Thoracic aorta (tissue), 2 donors: ENCODE measurements around the gene MLXIP. TPM values are rescaled to one million over a fixed set of nuclear protein-coding genes. Genes with fewer than 3 reads are reported as not detected.

Experiments used
- ATAC-seq: fragments of 150-250 bp; one replicate; pipeline ENCODE4 v1.8.0; 2017; ENCODE audit warnings: low read depth; ENCODE audit not compliant: insufficient number of reproducible peaks, low FRiP score
- DNase-seq: peaks from one replicate; pipeline ENCODE4 v3.0.0-alpha.2; 2020; ENCODE audit warnings: low spot score
- H3K27ac ChIP-seq, 2 donors: fragments of 200-600 bp; sonication (generic); 1 replicate in 1 of 2; 2 replicates in 1 of 2; pipeline ENCODE4 v1.5.1; 2016; ENCODE audit warnings: mild to moderate bottlenecking in 2 of 2, moderate library complexity in 2 of 2
- H3K27me3 ChIP-seq: fragments of 200-600 bp; sonication (generic); replicated peaks from 2 replicates; pipeline ENCODE4 v1.6.0; 2016; ENCODE audit warnings: mild to moderate bottlenecking; ENCODE audit not compliant: insufficient read depth
- H3K36me3 ChIP-seq: fragments of 200-600 bp; sonication (generic); one replicate; pipeline ENCODE4 v1.5.1; 2016
- H3K4me1 ChIP-seq, 2 donors: fragments of 200-600 bp; sonication (generic); 1 replicate in 1 of 2; 2 replicates in 1 of 2; pipeline versions ENCODE4 v1.5.1 to v1.6.0; 2016; ENCODE audit warnings: low read depth in 2 of 2, mild to moderate bottlenecking in 1 of 2; ENCODE audit not compliant: control insufficient read depth in 1 of 2
- H3K4me3 ChIP-seq: fragments of 200-600 bp; sonication (generic); 2 replicates; pipeline ENCODE4 v1.5.1; 2016; ENCODE audit warnings: mild to moderate bottlenecking
- H3K9me3 ChIP-seq: fragments of 200-600 bp; sonication (generic); 2 replicates; pipeline ENCODE4 v1.5.1; 2016
- CTCF ChIP-seq: fragments of 200-600 bp; sonication (generic); IDR thresholded peaks from one replicate; pipeline ENCODE4 v1.5.1; 2019; ENCODE audit warnings: antibody characterized with exemption
- total RNA-seq, 2 donors: library from RNA; depleted of rRNA; stranded (reverse); fragments of >200 nt; gene quantifications; one replicate each; pipeline versions ENCODE4 v1.1.0 to v1.2.3, GENCODE V29; 2016

Gene MLXIP
- total RNA-seq, 2 donors from 2014 or later, result 35.5 to 50.3 TPM

DNA sequence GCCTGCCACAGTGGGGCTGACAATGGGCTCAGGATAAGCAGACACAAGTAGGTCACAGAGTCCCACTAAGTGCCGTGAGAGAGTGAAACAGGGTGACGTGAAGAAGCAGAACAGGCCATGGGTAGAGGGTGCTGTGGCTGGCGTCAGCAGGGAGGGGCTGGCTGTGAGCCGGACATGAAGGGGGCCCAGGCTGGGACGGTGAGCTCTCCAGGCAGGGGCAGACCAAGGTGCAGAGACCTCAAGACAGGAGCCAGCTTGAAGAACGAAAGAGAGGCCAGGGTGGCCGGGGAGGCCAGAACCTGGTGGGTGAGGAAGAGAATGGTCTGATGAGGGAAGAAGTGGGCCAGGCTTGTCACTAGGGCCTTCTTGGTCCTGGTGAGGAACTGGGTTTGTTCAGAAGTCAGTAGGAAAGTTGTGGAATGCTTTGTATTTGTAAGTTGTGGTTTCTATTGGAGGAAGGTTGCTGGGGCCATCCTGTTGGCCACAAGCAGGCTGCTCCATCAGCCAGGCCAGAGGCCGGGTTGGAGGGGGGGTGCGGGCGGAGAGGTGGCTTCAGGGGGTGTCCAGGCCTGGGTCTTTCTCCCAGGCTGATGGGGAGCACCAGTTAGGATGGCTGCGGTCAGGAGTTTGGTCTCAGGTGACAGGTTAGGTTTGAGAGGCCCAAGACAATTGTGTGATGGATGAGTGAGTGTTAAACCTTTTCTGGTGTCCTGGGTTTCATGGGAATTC lies 21.4 kb upstream of the MLXIP start:
- Histone ChIP-seq H3K36me3 (peaks cover 31% of the 10 kb centered on the region), H3K4me3 (no peak overlapping the region), H3K27ac (no peak overlapping the region), H3K4me1 (peaks cover under 1 to 10% of the 10 kb centered on the region in 2 donors), H3K27me3 (no peaks in the 10 kb centered on the region), H3K9me3 (no peaks in the 10 kb centered on the region)
- ATAC-seq (no peak), DNase-seq (no peak)
- no peak for TF ChIP-seq CTCF

DNA sequence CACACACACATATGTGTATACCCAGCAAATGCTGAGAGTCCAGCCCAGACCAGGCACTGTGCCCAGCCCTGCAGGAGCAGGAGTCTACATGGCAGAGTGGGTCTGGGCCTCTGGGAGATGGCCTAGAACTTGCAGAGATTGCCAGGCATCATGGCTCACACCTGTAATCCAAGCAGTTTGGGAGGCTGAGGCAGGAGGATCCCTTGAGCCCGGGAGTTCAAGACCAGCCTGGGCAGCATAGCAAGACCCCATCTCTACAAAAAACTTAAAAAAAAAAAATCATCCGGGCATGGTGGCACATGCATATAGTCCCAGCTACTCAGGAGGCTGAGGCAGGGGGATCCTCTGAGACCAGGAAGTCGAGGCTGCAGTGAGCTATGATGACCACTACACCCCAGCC lies 20.8 kb upstream of the MLXIP start:
- ATAC-seq, result no peak
- Histone ChIP-seq H3K36me3 (peaks cover 31% of the 10 kb centered on the region), H3K4me1 (peaks cover 6 to 13% of the 10 kb centered on the region in 2 donors), H3K4me3 (no peak overlapping the region), H3K27ac (no peak overlapping the region), H3K27me3 (no peaks in the 10 kb centered on the region), H3K9me3 (no peaks in the 10 kb centered on the region)
- no peak for TF ChIP-seq CTCF
- no peak for DNase-seq

DNA sequence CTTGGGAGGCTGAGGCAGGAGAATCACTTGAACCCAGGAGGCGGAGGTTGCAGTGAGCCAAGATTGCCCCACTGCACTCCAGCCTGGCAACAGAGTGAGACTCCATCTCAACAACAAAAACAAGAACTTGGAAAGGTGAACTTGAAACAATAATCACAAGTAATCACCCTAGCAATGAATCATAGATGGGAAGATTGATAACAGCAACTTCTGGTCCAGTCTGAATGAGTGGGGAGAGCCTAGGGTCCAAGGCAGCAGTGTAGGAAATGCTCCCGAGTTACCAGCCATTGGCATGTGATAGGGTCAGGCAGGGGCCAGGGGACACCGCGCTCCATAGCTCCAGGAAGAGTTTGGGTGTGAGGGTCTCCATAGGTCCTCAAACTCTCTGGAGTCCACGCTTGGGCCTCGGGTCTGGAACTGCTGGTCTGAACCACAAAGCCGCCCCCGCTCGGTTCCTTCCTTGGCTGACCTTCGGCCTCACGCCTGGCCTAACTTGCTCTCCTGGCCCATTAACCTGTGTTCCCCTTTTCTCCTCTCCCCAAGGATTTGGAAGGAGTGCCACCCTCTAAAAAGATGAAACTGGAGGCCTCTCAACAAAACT lies 19.9 kb upstream of the MLXIP start:
- no peak for TF ChIP-seq CTCF
- DNase-seq (no peak), ATAC-seq (no peak)
- no peaks in the 10 kb centered on the region for H3K27me3 ChIP-seq
- no peak overlapping the region for H3K4me3 ChIP-seq
- peaks cover 31% of the 10 kb centered on the region for H3K36me3 ChIP-seq
- peaks cover 13 to 20% of the 10 kb centered on the region in 2 donors for H3K4me1 ChIP-seq
- no peaks in the 10 kb centered on the region for H3K9me3 ChIP-seq
- no peak overlapping the region for H3K27ac ChIP-seq

DNA sequence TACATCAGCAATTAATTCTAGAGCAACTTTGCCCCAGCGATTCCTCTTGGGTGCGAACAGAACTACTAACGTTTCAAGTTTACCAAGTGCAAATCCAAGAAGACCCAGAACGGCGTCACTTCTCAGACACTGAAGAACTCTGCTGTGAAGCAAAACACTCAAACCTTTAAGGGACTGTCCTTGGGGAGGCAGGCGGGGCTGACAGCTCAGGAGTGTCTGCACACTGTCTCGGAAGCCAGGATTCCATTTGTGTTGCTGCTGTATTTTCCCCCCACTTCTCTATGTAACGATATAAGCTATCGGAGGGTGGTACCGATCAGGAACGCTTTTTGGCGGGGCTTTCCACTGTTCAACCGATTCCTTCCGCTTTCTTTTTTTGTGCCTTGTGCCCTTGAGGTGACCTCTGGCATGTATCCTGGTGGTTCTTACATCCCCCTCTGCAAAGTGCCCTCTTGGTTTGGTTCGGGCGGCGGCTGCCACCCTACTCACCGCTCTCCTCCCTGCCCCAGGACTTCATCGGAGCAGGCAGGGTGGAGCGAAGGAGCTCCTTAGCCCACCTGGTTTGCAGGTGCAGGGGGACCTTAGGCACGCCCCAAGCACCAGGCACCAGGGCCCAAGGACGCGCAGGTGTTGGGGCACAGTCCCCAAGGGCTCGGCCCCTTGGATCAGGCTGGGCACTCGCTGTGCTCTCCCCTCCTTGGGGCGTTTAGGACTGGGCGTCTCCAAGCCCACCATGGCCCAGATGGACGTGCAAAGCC lies 19.2 kb upstream of the MLXIP start:
- H3K36me3 ChIP-seq, result peaks cover 31% of the 10 kb centered on the region
- ATAC-seq, result no peak
- H3K4me3 ChIP-seq, result no peak overlapping the region
- H3K27me3 ChIP-seq, result no peaks in the 10 kb centered on the region
- no peak overlapping the region for H3K27ac ChIP-seq
- H3K9me3 ChIP-seq, result no peaks in the 10 kb centered on the region
- no peak for TF ChIP-seq CTCF
- H3K4me1 ChIP-seq, result peaks cover 15 to 27% of the 10 kb centered on the region in 2 donors
- no peak for DNase-seq

- H3K36me3 ChIP-seq, result peaks cover 29% of the 10 kb centered on the region
- DNase-seq (no peak), ATAC-seq (no peak)
- peaks cover 15 to 31% of the 10 kb centered on the region in 2 donors for H3K4me1 ChIP-seq
- H3K27me3 ChIP-seq, result no peaks in the 10 kb centered on the region
- TF ChIP-seq CTCF, result no peak
- no peaks in the 10 kb centered on the region for H3K9me3 ChIP-seq
- H3K27ac ChIP-seq, result no peak overlapping the region
- no peak overlapping the region for H3K4me3 ChIP-seq
Observed at GRCh38 chr12:122060081-122060501, 18.5 kb upstream of the MLXIP start.
